Stimulated activated CD8-positive, alpha-beta memory T cell treated with anti-CD3 and anti-CD28 coated beads, Interleukin-12 subunit alpha, Interleukin-12 subunit beta, amount 100 ng/mL, for 4 hours (primary cell): Measurements from ENCODE around the gene HSD17B1.

Source experiments
- DNase-seq: peaks from one replicate; pipeline ENCODE4 v3.0.0-alpha.2; 2020; ENCODE audit warnings: low read depth

HSD17B1 gene

DNA sequence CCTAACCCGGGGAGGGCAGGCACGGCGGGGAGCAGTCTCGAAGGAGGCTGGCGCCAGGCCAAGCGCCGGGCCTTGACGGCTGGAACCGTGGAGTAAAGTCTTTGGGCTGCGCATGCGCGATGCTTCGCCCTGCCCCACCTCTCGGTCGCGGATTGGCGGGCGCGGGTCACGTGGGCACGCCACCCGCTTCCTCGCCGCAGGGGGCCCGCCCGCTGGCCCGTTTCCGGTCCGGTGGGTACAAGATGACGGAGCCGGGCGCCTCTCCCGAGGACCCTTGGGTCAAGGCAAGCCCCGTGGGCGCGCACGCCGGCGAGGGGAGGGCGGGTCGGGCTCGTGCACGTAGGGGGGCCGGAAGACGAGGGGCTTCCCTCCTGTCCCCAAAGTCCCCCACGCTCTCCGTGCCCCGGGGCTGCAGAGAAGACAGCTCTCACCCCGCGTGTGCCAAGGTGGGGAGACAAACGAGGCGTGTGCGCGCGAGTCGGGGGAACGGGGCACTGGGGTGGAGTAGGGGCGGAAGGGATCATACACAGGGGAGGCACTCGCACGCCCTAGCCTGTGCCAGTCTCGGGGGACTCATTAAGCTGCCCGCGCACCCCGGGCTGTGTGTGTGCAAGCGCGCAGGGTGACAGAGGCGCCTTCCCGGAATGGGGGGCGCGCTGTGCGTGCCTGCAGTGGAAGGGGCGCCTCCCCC is 14.3 kb downstream of the HSD17B1 start, which contains the start of gene MLX:
Gene MLX, plus strand, starts transcription at position 218 of the 691 bp plus-strand sequence. Its CDS starts 25 bp downstream, at position 243.
- peak; percentile 87 for DNase-seq

DNA sequence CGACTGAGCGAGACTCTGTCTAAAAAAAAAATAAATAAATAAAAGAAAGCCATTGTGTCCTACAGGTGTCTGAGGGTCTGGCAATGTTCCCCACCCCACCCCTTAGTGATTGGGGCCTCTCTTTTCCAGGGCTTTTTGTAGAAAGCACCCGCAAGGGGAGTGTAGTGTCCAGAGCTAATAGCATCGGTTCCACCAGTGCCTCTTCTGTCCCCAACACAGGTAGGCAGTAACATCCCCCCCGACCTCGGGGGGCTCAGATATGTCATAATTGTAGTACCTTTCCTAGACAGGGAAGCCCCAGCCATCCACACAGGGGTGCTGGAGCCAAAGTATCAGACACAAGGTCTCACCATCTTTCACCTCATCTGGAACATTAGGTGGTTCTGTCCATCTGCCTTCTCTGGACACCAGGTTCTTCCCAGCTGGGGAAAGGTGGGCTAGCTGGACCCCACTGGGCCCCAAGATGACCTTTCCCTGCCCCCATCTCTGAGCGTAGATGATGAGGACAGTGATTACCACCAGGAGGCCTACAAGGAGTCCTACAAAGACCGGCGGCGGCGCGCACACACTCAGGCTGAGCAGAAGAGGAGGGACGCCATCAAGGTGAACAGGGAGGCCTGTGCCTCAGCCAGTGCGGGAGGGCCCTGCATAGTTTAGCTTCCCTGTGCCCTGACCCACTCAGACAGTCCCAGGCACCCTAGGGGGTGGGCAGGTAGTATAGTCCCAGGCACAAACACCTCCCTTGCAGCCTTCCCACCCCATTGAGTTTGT is 15.8 kb downstream of the HSD17B1 start:
- DNase-seq, result no peak

DNA sequence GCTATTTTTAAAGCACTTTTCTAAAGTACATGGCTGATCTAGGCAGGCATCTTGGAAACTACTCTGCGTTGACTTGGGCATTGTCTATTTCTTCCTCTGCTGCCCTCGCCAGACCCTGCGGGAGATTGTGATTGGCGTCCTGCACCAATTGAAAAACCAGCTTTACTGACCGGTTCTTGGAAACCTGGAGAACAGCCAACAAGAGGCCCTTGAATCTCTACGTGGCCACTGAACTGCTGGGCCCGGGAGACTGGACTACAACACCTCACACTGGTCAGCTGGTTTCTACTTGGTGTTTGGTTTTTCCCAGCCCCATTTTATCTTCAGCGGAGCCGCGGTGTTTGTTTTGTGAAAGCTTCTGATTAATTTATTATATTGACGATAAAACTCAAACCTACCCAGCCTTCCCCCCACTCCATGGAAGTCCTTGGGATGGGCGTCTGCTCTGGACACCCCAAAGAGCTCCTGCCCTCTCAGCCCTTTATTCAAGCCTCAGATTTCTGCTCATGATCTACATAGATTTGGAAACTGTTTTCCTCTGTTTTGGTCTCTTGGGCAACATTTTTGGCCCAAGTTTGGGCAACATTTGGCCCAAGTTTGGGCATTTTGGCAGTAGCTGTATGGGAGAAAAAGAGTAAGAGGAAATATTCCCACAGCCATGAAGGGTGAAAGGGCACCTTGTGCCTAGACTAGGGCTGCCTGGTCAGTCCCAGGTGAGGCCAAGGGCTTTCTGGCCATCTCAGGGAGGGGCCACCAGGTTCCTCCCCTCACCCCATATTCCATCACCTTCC is 18.9 kb downstream of the HSD17B1 start:
- DNase-seq, result no peak

DNA sequence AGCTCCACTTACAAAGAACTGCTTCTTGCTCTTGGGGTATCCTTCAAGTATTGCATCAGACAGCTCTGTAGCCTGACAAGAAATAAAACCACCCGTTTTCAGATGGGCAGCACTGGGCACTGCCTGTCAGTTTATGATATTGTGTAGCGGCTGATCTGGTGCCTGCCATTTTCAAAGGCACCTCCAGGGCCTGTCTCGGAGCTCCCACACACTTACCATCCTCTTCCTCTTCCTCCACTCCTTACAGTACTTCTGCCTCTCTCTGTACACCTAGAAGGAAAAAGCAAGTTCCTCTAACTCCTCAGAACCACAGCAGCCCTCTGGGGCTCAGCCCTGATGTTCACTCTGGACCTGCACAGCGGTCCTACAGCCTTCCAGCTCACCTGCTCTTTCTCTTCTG is 20.4 kb downstream of the HSD17B1 start:
- DNase-seq, result no peak

DNA sequence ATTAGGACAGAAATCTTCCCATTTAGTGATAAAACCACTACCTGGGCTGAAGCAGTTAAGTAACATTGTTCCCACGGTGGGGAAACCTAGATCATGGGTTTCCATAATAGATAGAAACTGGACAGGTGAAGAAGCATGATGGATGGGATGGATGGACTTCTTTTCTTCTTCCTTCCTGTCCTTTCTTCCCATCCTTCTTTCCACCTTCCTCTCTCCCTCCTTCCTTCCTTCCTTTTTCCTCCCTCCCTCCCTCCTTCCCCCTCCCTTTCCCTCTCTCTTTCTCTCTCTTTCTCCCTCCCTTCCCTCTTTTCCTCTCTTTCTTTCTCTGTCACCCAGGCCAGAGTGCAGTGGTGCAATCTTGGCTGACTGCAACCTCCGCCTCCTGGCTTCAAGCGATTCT is 21.7 kb downstream of the HSD17B1 start:
- no peak for DNase-seq

DNA sequence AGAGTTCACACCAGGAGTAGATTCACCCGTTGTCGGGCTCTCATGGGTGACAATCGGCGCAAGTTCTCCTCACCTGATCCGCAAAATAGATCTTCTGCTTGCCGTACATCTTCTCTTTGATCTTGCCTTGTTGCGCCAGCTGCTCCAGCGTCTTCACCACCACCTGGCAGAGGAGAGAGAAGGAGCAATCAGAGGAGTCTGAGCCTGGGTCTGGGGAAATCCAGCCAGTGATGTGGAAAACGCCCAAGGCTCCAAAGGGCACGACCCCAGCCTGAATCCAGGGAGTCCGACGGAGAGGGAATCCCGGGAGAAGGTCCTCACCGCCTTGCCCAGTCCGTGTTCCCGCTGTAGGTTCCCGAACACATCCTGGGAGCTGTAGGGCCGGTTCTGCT is 24.4 kb downstream of the HSD17B1 start:
- no peak for DNase-seq

DNA sequence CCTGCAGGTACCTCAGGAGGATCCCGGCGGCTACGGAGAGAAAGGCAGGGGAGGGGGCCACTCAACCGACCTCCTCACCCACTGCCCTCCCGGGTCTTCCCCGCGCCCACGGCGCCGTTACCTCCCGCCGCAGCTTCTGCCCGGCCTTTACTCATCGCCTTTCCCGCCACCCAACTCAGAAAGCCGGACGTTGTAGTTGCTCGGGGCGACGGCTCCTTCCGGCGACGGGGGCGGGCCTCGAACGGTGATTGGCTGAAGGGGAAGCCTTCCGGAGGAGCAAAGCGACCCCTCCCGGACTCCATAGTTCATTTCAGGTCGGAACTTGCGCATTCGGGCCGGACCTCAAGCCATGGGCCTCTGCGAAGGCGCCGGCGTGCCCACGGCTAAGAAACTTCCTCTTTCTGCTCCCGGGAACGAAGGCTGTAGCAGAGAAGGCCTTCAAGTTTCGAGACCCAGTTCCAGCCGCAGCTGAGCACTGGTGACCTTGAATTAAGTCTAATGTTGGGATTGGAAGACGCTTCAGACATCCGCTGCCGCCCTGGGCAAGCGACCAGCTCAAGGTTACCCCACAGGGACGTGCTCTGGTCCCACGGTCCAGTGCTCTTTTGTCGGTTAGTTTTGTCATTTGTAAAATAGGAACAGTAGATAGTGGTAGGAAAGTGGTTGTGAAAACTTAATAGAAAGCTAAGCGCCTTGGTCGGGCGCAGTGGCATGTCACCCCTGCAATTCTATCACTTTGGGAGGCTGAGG is 25.0 kb downstream of the HSD17B1 start, which contains the start of gene PSMC3IP:
Gene PSMC3IP, minus strand, starts transcription at position 198 of the 750 bp plus-strand sequence. Its CDS starts 43 bp downstream, at position 155.
- peak; percentile 83 for DNase-seq

DNA sequence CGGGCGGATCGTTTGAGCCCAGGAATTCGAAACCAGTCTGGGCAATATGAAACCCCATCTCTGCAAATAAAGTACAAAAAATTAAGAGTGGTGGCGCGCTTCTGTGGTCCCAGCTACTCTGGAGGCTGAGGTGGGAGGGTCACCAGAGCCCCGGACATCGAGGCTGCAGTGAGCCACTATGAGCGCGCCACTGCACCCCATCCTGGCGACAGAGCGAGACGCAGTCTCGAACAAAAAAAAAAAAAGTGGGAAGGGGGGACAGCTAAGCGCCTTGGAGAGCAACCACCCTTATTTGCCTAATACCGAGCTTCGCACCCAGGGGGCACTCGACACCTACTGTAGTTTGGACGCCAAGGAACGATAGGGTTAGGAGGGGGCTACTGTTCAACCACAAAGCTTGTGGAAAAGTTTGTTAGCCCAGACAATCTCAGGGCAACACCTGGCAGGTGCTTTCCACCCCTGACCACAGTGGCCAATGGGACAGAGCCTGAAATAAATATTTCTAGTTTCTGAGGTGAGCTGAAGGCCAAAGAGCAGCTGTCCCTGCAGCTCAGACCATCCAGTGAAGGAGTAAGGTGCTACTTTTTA is 25.7 kb downstream of the HSD17B1 start:
- DNase-seq, result peak; percentile 47

DNA sequence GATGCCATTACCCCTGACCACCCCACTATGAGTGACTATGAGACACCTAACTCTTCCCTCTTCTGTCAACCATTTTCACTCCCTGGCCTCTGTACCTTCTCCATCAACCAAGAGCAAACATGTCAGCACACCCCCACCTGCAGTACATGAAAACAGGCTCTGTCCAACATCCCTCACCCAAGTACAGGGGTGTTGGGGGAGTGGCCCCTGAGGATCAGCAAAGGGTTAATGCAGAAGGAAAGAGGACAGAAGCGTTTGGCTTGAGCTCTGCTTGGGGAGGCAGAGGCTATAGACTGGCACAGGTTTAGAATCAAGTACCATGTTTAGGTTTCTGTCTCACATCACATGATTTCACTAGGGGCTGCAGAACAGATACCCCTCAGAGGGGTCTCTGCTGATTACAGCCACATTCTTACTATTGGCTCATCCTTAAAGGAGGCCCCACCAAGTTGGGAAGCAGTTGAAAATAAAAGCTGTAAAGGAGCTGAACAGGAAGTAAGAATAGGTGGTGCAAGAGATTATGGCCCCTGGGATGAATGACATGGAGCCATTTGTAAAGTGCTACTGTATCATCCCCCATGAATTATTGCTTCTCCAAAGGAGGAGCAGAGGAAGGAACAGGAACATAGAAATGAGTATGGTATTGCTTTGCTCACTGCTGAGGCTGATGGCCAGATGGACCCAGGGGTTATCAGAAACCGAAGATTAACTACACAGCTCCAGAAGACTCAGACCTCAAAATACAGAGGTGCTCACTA is 27.2 kb downstream of the HSD17B1 start:
- no peak for DNase-seq

DNA sequence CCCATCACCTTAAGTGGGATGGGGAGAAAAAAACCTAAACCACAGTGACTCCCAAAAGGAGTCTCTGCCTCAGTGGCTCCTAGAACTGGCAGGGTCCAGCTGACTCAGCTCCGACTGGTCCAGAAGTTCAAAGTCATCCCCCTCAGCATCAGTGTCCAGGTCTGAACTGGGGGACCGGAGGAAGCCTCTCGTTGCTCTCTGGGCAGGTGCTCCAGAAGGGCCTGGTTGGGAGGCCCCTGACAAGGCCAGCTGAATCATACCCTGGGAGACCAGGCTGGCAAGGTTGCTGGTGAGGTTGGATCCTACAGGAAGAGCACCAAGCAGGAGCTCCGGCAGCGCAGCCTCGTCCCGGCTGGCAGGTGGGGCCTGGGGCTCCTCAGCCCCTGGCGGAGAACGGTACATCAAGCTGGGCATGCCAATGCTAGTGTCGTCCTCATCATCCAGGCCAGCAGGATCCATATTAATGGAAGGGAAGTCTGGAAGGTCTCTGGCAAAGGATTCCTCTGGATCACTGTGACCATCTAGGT is 29.1 kb downstream of the HSD17B1 start:
- no peak for DNase-seq

DNA sequence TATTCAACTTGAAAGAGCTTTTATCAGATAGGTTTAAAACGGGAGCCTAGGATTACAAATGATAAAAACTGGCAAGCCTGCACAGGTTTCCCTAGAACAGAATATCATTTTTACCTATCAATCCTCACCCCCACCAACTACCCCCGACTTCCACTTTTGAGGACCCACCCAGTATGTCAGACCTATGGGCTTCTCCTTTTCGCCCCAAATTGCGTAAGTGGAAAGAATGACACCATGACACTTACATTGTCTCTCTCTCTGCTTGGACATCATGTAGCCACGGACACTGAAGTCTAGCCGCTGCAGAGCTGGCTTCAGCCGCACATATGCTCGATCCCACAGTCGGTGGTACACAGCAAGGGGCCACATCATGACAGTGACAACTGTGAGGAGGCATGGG is 32.2 kb downstream of the HSD17B1 start:
- DNase-seq, result no peak

DNA sequence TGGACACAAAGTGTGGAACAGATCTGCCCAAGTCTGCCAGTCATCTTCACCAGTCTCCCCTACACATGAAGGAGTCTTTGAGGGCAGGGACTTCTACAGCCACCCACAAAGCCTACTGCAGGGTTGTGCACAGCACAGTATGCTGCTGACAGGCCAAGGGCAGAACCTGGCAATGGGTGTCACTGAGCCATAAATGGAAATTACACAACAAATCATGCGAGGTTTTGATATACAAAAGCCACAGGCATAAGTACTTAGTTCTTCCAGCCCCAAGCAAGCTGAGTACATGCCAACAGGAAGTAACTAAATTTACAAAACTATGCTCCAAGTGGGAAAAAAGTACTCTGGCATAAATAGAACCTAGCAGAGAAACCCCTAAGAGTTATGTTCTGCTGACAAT is 32.6 kb downstream of the HSD17B1 start:
- no peak for DNase-seq

DNA sequence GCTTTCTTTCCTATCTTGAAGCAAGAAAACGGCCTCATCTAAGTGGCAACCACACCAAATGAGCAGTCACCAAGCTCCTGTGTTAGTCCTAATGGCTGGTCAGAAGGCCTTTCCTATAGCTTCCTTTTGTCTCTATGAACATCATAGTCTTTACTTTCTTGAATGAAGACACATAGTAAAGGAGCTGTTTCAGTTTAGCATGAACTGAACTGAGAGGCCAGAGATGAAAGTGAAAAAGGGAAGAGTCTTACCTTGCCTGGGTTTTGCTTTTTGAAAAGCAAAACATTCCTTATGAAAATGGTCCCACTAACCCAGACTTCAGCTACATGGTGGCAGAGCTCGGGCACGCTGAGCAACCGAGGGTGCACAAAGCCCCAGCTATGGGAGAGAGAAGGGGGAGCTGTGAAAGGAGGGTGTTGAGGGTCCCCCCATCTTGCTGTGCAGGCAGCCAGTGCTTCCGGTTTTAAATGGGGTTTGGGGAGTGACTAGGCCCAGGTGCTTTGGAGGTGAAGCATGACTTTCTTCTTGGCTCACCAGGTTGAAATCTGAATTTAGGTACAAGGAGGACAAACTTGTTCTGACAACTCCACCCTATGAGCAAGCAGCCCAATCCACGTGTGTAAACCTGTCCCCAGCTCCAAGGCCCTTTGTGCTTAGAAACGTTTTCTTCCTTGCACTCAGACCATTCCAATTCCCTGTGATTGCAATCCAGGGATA is 33.9 kb downstream of the HSD17B1 start:
- DNase-seq, result no peak

DNA sequence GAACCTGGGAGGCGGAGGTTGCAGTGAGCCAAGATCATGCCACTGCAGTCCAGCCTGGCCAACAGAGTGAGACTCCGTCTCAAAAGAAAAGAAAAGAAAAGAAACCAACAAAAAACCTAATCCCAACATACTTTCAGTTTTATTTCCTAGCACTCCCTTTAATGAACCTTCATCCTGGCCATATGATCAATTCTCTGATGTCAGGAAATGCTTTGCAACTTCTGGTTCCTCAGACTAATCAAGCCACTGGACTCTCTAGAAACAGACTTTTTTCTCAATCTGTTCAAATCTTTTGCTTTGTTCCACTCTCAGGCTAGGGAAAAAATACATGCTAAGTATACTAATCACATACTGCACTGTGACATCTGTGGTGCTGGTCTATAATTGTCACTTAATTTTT is 38.2 kb downstream of the HSD17B1 start:
- no peak for DNase-seq

DNA sequence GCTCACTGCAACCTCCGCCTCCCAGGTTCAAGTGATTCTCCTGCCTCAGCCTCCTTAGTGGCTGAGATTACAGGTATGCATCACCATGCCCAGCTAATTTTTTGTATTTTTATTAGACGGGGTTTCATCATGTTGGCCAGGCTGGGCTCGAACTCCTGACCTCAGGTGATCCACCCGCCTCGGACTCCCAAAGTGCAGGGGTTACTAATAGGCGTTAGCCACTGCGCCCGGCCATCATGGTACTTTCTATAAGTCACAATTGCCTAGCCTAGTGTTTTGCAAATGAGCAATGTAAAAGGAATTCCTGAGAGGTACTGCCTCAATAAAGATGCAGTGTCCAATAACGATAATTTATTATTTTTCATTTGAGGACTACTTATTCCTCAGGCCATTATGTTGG is 38.7 kb downstream of the HSD17B1 start:
- DNase-seq, result no peak

DNA sequence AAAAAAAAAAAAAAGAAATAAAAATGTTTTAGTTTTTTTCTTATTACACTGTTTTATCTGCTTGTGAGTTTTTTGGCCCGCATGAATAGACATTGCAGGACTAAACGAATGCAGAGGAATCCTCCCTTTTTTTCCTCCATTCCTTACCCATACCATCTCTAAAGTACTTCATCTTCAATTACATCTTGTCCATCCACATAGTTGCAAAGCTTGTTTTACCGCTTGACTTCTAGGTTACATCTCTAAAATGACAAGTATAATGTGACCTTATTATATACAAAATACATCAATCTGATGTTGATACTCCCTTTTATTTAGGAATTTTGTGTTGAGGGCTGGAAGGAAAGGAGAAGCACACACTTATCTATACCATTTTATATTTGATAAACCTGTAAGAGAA is 43.7 kb downstream of the HSD17B1 start:
- no peak for DNase-seq

DNA sequence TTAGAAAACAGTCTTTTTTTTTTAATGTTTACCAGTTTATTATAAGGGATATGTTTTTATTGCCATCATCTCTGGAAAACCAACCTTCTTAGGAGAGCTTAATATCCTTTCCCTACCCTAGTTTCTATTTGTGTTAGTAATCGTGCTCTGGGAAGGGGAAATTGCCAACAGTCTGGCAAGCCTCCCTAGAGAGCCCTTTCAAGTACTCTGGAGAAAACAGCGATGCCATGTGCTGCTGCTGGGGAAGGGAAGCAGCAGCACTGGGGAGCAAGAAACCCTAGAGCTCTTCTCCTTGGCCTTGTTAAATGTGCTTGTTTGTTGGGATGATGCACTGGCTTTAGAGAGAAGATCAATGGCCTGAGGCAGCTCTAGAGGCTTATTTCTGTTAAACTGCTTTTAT is 46.2 kb downstream of the HSD17B1 start:
- no peak for DNase-seq

DNA sequence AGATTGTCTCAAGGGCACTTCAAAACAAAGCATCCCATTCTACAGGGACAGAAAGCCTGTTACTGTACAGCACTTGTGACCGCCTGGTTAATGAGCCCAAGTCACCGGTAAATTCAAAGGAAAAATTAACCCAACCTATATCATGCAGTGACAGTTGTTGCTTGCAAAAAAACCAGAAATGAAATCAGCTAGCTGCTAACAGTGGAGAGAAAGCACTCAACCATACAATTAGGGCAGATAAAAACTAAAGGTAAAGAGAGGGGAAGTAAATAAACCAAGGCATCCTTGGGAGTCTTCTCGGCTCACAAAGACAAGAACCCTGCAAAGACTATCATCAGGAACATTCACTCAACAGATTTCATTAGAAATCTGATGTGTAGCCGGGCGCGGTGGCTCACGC is 50.6 kb downstream of the HSD17B1 start:
- no peak for DNase-seq
